ENCODE measurements around the gene ZFYVE28.
A peak's percentile ranks its signal among the peaks of the same experiment; 100 is the strongest.

The ZFYVE28 gene

DNA sequence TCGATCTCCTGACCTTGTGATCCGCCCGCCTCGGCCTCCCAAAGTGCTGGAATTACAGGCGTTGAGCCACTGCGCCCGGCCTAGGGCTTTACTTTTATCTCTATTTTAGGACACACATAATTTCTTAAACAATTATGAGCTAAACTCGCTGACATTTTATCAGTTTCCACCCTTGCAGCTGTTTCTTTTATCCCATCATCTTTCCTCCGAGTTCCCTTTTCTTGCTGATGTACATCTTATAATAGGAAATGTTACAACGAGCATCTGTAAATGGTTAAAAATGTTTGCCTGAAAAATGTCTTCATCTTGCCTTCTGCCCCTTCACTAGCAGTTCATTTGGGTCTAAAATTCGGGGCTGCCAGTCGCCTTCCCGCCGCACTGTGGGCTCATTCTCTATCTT, 41.2 kb downstream of the ZFYVE28 start:
- intact Hi-C loops (cut with DNase I), result no loop called here

DNA sequence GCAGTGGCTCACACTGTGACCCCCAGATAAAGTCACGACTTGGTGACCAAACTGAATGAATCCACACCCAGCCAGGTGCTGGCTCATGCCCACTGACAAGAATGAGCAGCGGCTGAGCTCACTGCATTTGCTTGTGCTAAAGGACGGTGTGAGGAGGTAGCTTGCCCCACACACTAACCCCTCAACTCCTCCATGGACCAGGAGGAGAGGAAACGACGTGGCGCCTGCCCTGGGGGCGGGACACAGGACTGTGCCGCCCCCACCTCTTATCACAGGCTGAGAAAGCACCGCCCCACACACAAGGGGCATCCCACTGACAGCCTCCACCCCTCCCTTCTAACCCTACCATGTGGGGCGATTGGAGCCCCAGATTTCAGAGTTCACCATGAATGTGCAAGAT, 43.0 kb downstream of the ZFYVE28 start:
- intact Hi-C loops (cut with DNase I), result no loop called here
- DNase-seq, result peak in 2 of 10 donors; percentile 47 to 60

More for the DNA sequence above, 41.2 kb downstream of the ZFYVE28 start:
- DNase-seq, result peak in 1 of 10 donors; percentile 40

DNA sequence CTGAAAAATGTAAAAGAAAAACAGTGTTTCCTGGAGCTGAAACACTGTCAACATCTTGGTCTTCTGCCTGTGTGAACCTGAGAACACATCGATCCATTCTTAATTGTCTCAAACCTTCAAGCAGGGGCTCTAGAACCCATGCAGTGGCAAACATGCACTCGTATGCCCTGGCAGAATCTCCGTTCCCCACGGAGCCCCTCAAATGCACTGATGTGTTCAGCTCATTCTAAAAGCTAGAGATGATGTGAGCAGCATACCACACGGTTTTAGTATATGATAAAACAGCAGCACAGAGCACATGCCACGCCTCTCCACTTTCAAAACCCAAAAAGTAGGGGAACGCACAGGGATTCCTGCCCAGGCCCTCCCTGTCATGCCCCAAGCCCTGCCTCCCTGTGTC, 44.9 kb downstream of the ZFYVE28 start:
- intact Hi-C loops (cut with DNase I), result no loop called here
- DNase-seq, result peak in 2 of 10 donors; percentile 20 to 32

DNA sequence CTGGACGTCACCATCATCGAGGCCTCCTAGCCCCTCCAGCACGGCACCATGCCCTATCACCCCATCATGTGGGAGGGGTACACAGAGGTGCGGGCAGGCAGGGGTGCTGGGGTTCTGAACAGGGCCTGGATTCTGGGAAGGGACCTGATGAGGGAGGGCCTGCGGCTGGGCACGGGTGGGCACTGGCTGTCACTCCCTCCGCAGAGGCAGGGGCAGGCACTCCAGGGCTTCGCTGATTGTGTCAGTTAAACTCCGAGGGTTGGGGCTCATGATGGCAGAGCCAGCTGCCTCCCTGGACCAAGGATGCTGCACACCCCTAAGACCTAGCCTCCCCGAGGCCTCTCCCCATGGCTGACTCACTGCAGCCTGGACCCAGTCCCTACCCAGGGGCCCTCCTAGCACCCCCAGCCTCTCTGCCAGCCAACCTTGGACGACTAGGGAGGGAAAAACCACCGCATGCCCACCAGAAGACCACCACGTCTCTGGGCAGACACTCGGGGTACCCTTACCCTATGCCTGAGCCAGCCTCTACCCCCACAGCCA, 45.9 kb downstream of the ZFYVE28 start:
- peak in 2 of 10 donors; percentile 35 to 66 for DNase-seq
- intact Hi-C loops (cut with DNase I), result no loop called here

DNA sequence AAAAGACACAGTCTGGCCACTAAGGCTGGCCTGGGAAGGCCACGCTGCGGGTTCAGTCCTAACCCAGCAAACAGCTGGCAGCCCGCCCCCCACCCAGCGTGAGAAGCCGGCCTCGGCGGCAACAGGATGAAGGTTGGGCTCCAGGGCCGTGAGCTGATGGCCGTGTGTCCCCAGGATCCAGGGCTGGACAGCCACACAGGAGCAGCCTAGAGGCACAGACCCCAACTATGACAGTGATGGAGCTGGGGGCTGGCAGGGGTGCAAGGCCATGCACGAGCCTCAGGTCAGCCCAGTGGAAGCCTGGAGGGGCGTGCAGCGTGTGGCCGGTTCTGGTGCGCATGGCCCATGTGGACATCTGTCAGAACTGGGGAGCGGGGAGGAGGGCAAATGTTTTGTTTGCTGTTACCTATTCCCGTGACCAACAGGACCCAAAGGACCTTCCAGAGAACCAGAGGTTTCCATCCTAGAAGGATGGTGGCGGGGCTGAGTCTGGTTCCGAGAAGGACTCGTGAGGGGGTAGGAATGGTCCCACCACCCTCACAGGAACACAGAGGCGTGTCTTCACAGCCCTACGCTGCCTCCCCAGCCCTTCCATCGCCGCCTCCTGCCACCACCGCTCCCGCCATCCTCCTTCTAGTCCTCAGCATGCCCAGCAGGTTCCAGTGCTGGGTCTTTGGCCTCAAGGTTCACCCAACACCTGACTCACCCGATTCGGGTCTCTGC, 46.5 kb downstream of the ZFYVE28 start:
- intact Hi-C loops (cut with DNase I), result no loop called here
- DNase-seq, result peak in 3 of 10 donors; percentile 54 to 65 (median 61)

DNA sequence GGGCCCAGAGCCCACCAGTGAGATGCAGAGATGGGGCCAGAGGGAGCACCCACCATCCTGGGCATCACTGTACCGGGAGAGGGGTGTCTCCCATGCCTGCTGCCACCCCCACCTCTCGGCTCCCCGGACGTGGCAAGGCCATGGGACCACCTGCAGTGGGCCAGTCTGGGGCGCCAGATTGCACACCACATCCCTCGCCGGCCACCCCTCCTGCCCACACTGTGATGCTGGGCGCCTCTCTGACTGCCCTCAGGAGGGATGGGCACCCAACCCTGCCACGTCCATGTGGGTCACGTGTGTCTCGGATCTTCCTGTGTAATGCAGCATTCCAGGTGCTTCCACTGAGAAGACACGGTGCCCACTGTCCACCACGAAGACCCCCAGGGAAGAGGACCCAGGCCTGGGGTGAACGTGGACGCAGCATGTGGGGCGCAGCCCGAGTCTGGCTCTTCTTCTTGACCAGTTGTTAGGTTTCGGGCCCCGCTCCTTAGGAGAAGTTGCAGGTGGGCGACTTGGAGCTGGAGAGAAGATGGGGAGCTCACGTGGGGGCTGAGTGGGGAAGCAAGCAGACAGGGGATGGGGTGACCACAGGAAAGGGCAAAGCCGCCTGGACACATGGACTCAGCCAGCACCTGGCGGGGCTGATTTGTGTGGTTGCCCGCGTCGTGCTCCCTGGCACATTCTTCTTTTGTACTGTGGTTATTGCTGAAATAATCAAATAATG, 47.7 kb downstream of the ZFYVE28 start:
- intact Hi-C loops (cut with DNase I), result no loop called here
- peak in 3 of 10 donors; percentile 63 to 76 (median 74) for DNase-seq

DNA sequence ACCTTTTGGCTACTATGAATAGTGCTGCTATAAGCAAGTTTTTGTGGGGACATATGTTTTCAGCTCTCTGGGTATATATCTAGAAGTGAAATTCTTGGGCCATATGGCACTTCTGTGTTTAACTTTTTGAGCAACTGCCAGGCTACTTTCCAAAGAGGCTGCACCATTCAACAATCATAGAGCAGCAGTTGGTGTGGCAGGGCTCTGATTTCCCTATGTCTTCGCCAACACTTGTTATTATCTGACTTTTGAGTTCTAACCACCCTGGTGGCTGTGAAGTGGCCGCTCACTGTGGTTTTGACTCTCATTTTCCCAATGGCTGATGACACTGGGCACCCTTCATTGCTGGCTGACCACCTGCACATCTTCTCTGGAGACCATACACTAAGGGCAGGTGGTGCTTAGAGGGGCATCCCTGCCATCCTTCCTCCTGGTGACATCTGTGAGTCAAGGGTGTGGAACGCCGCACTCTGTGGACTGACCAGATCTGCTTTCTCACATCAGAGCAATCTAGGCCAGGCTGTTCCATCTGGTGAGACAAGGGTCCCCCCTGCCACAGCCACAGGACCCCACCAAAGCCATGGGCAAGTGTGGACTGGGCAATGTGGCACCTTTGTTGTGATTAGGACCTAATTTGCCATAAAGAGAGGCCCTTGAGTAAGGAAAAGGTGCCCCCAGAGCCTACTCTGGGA, 49.6 kb downstream of the ZFYVE28 start:
- intact Hi-C loops (cut with DNase I), result no loop called here
- DNase-seq, result peak in 2 of 10 donors; percentile 22 to 50

DNA sequence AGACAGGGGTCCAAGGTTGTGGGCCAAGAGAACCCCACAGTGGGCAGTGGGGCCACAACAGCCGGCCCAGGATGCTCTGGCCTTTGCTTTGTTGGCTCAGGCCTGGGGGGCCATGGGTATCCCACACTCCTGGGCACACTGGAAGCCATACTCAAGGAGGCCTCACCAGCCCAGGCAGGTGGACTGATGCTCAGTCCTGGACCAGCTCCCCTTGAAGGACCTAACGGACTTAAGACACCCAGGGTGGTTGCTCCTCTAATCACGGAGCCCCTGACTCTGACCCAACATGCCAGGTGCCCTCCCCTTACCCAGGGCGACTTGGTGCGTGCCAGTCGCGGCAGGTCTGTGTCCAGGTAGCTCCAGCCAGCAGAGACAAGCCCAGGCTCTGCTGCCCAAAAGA, 50.8 kb downstream of the ZFYVE28 start:
- intact Hi-C loops (cut with DNase I), result no loop called here
- DNase-seq, result peak in 3 of 10 donors; percentile 41 to 85 (median 54)

DNA sequence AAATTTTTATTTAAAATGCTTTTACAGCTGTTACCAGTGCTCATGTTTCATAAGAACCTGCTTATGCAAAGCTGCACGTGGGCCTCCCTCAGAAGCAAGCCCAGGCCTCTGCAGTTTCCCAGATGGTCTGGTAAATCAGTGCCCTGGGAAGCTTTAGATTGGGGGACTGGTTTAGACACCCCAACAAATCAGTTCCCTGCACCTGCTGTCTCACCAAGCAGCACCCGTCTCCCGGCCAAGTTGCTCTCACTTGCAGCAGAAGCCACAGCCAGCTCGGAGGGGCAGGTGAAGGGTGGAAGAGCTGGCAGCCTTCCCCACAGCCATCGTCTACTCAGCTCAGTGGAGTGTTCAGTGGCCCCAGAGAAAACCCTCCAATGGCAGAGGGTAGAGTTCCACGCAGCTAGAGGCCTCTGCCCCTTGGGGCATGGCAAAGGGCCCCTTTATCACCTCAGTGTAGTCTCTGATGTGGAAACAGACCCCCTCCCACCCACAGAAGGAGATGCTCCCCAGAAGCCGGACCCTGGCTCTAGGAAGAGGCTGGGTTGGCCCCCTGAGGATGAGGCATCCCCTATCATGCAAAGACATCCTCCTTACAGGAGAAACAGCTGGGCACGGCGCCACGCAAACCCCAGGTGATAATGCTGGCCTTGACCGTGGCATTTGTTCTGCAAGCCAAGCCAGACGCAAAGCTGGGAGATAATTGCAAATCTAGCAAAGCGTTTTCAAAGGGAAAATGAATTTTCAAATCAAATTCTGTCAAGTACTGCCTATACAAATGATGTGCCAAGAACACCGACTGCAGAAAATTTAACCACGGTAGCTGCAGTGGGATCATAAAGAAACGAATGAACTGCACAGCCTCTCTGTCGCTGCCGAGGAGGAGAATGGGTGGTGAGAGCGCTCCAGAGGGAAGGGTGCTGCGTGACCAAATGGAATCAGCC, 51.9 kb downstream of the ZFYVE28 start:
- intact Hi-C loops (cut with DNase I), result no loop called here
- peak in 8 of 10 donors; percentile 55 to 94 (median 72) for DNase-seq

DNA sequence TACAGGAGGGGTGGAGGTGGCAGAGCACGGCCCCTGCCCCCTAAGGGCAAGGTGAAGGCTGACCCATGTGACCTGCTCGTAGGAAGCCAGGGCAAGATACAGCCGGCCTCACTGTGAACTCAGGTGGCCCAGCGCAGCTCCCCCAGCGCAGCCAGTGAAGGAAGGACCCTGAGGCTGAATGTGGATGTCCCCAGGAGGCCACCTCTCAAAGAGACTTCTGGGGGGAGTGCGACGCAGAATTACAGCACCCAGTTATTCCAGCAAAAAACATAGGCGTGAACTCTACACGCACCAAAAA, 52.6 kb downstream of the ZFYVE28 start:
- DNase-seq, result peak in 3 of 10 donors; percentile 32 to 80 (median 68)
- intact Hi-C loops (cut with DNase I), result no loop called here

DNA sequence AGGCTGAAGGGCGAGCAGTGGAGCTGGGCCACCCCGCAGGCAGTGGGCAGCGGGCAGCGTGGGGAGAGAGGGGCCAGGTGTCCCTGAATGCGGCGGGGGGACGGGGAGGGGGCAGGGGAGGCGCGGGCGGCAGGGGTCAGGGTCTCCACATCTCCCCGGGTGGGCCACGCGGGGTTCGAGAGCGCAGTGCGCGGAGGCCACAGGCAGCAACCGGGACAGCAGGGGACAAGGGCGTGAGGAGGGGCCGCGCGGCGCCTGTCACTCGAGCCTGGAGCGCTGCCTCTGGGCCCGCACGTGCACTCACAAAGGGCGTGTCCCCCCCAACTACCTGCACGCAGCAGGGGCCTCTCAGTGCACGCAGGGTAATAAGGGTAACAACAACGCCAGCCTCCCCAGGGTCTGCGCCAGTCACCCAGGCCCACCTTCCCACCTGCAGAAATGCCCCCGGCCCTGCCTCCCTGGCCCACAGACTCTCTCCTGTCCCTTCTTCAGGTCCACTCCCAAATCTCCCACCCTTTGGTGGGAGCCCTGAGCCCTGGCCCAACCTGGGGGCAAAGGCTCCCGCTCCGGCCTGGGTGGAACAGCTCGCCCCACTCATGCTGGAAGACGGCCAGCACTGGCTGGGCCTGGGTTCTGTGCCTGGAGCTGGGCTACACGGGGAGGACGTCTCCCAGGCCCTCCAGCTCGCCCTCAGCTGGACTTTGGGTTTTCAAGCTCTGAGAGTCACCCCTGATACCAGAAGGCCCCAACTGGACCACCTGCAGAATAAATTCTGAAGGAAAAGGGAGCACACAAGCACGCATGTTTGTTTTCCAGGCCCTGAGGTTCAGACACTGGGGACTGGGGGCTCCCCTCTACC, 53.2 kb downstream of the ZFYVE28 start:
- DNase-seq, result peak in 3 of 10 donors; percentile 69 to 78 (median 74)
- intact Hi-C loops (cut with DNase I), result no loop called here

DNA sequence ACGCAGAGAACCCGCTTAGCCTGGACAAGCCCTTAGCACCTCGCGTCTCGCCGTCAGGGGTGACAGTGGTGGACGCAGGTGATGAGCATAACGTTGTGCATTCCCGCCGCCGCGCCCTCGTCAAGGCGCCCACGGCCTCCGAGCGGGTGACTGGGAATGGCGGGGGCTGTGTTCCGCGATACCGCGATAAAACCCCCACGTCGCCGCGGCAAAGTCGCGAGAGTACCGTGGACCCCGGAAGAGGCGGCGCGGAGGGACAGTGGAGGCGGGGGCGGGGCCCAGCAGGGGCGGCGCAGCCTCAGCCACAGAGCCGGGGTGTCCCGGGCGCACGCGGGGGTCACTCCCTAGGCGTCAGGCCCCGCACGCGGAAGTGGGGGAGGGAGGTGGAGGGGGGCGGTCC, 53.8 kb downstream of the ZFYVE28 start:
- peak in 4 of 10 donors; percentile 49 to 88 (median 87) for DNase-seq
- intact Hi-C loops (cut with DNase I), result no loop called here

DNA sequence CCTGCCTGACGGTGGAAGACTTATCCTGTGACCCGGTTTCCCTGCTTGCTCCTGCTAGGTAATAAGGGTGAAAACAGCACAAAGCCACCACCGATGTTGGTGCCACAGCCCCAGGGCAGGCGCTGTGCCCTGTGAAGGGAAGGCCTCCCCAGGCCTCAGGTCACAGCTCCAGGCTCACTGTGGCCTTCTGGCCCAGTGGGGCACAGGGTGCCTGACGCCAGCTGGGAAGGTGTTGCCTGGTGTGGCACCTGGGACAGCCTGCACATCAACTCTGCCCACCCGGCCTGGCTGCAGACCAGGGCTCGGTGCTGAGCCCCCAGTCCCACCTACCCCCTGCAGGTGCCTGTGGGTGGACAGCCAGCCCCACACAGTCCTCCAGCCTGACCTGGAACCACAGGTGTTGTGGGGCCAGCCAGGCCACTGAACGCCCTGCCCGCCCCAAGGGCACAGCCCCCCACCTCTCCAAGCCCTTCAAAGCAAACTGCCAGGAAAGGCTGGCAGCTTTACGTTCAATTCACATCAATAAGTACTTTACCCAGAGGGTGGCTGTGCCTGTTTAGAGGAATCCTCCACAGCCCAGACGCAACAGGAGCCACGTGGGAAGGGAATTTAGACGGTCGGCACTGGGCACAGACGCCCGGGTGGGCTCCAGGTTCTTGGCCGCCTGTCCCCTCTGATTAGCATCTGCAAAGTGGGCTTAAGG, 54.3 kb downstream of the ZFYVE28 start:
- DNase-seq, result peak in 3 of 10 donors; percentile 48 to 80 (median 51)

DNA sequence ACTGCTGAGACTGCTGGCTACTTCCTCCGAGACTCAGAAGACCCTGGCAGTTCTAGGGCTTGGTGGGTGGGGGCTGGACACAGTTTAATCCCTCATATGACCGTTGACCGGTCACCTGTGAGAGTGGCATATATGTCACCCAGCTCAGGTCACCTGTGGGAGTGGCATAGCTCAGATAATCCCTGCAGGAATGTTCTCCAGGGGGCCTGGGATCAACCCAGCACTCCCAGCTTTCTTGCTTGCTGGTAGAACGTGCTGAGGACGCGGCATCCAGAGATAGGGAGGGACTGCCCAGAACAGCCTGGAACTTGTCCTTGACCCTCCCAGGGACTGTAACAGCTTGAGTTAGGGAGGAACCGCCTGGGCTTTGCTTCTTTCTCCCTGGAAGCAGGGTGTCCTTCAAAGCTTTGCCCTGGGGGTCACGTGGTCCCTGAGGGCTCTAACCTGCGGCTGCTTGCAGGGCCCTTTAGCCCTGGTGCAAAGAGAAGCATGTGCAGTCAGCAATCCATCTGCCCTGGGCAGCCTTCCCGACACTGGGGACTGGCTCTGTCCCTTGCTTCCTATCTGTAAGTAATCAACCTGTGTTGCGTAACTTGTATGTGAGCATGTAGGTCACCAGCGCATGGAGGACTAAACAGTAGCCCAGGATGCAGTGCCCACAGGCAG, 55.3 kb downstream of the ZFYVE28 start:
- DNase-seq, result peak in 3 of 10 donors; percentile 52 to 78 (median 75)
- intact Hi-C loops (cut with DNase I), result no loop called here

More for the DNA sequence above, 54.3 kb downstream of the ZFYVE28 start:
- intact Hi-C loops (cut with DNase I), result no loop called here

DNA sequence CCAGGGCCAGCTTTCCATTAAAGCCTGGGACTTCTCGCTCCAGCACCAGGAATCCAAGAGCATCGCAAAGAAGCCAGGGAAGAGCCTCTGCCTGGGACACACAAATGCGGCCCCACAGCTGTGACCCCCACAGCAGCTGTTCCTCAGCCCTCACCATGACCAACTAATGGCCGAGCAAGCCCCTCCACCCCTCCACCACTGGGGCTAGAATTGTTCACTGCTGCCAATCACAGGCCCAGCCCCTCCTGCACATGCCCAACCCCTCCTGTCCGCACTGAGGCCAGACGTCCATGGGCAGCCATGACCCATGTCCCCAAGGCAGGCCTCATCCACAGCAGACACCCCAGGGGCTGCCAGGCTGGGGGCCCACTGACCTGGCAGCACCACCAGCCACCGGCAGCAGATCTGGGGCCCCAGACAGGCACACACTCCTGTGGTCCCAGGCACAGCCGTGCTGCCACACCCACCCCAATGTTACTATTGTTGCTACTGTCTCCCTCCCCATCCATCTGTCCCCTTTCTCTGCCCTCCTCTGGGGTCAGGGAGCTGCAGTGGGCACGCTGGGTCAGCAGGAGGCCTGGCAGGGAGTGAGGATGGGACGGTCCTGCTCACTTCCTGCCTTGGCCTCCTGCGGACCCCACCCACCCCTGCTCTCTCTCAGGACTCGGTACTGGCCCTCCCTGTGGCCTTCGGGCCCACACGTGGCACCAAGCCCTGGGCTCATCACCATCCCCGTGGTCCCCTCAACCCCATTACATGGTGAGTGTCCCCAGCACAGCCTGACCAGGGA, 56.0 kb downstream of the ZFYVE28 start:
- DNase-seq, result peak in 3 of 10 donors; percentile 50 to 72 (median 67)
- intact Hi-C loops (cut with DNase I), result no loop called here

DNA sequence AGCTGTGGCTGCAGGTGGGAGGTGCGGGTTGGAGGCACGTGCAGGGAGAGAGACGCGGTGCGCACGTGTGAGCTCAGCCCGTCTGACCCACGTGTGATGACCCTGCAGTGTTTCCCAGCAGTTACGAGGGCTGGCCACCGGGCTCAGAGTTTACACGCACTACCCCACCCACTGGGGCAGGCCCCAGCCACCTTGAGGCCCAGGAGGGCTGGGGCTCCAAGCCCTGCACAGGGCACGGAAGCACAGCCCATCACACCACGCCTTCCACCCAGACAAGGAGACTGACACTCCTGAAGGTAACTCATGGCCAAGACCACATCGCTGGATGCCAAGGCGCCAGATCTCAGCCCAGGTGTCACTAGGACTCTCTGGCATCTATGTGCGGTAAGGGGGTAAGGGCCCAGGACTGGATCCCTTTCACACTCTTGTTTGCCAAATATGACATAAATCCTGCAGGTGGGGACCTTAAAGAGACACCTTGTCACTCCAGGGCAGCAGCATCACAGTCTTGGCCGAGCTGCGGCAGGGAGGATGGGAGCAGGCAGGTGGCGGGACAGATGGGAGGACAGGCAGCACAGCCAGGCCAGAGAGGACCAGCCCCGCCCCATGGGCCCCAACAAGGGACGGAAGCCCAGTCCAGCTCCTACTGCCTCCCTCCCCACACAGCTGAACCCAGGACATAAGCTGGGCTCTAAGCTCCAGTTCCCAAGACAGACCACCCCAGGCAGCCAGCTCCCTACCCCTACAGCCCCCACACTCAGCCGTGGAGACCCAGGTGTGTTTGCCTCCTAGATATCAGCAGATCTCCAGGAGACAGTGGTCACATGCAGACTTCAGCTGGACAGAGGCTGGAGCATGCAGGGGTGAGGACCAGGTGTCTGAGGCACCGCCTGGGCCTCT, 56.8 kb downstream of the ZFYVE28 start:
- intact Hi-C loops (cut with DNase I), result no loop called here
- peak in 3 of 10 donors; percentile 58 to 82 (median 78) for DNase-seq

Measured in posterior cingulate gyrus (tissue), 11 donors.